ENCODE measurements around the gene SART3. TPM values are rescaled to one million over a fixed set of nuclear protein-coding genes. Genes with fewer than 3 reads are reported as not detected.

Gene SART3
- 10 to 100 TPM in 11 of 12 donors, not detected in 1; 20.0 to 41.8 (median 34.3) TPM for polyA plus RNA-seq (ENCODE audit: insufficient read length in 12 of 12)
- long read RNA-seq, donor 1, partial matches to known transcripts = 435 of 439 reads
- long read RNA-seq, donor 1, other reads (novel, unspliced or antisense) = 0 of 439 reads
- long read RNA-seq, donor 2, partial matches to known transcripts = 344 of 356 reads
- long read RNA-seq, donor 2, other reads (novel, unspliced or antisense) = 11 of 356 reads
- long read RNA-seq, donor 3, partial matches to known transcripts = 0 of 2 reads
- long read RNA-seq, donor 3, other reads (novel, unspliced or antisense) = 0 of 2 reads
- long read RNA-seq, donor 4, partial matches to known transcripts = 0 of 2 reads
- long read RNA-seq, donor 4, other reads (novel, unspliced or antisense) = 0 of 2 reads
- long read RNA-seq, donor 5 = 0 reads
- long read RNA-seq, donor 6, full-length matches to known transcripts = 1 of 1 reads
- long read RNA-seq, donor 6, partial matches to known transcripts = 0 of 1 reads
- long read RNA-seq, donor 6, other reads (novel, unspliced or antisense) = 0 of 1 reads
- long read RNA-seq, donor 7, full-length matches to known transcripts = 2 of 2 reads
- long read RNA-seq, donor 7, partial matches to known transcripts = 0 of 2 reads
- long read RNA-seq, donor 7, other reads (novel, unspliced or antisense) = 0 of 2 reads
- long read RNA-seq, donor 8, partial matches to known transcripts = 0 of 3 reads
- long read RNA-seq, donor 8, other reads (novel, unspliced or antisense) = 0 of 3 reads
- long read RNA-seq, donor 9, full-length matches to known transcripts = 1 of 1 reads
- long read RNA-seq, donor 9, partial matches to known transcripts = 0 of 1 reads
- long read RNA-seq, donor 9, other reads (novel, unspliced or antisense) = 0 of 1 reads
- long read RNA-seq, donor 10, full-length matches to known transcripts = 3 of 3 reads
- long read RNA-seq, donor 10, partial matches to known transcripts = 0 of 3 reads
- long read RNA-seq, donor 10, other reads (novel, unspliced or antisense) = 0 of 3 reads
- long read RNA-seq, donor 11, full-length matches to known transcripts = 4 of 4 reads
- long read RNA-seq, donor 11, partial matches to known transcripts = 0 of 4 reads
- long read RNA-seq, donor 11, other reads (novel, unspliced or antisense) = 0 of 4 reads

- DNase-seq = peak; percentile 91
Measured at GRCh38 chr12:108560752-108561719, at the start of gene SART3. SART3 (minus strand) TSS chr12:108561173; CDS start chr12:108561154, 19 bp downstream.

- DNase-seq = no peak
Measured at GRCh38 chr12:108610336-108610815, 49.4 kb upstream of the SART3 start.

GRCh38 chr12:108609537-108610335 lies 48.8 kb upstream of the SART3 start:
- peak; percentile 94 for DNase-seq

GRCh38 chr12:108608616-108609015 lies 47.6 kb upstream of the SART3 start:
- no peak for DNase-seq

- DNase-seq = no peak
Measured at GRCh38 chr12:108607981-108608600, 47.1 kb upstream of the SART3 start.

- DNase-seq = no peak
Measured at GRCh38 chr12:108606492-108606891, 45.5 kb upstream of the SART3 start.

GRCh38 chr12:108605690-108606406 lies 44.9 kb upstream of the SART3 start:
- no peak for DNase-seq

GRCh38 chr12:108605000-108605689 lies 44.2 kb upstream of the SART3 start:
- DNase-seq = no peak

GRCh38 chr12:108604208-108604941 lies 43.4 kb upstream of the SART3 start:
- DNase-seq = no peak

GRCh38 chr12:108603743-108604142 lies 42.8 kb upstream of the SART3 start:
- DNase-seq = no peak

GRCh38 chr12:108602976-108603704 lies 42.2 kb upstream of the SART3 start:
- no peak for DNase-seq

- DNase-seq = no peak
Measured at GRCh38 chr12:108602209-108602705, 41.3 kb upstream of the SART3 start.

- no peak for DNase-seq
Measured at GRCh38 chr12:108600702-108601007, 39.7 kb upstream of the SART3 start.

GRCh38 chr12:108599948-108600701 lies 39.2 kb upstream of the SART3 start:
- DNase-seq = no peak

GRCh38 chr12:108599541-108599940 lies 38.6 kb upstream of the SART3 start:
- no peak for DNase-seq
